SHP77 treated with DMSO at 0.1 percent for 48 hours (cell line): Measurements from ENCODE around the gene TUBGCP6.

ENCODE experiments used
- DNase-seq: peaks from one replicate; lab custom pipeline; 2025; lab: John Stamatoyannopoulos, UW

TUBGCP6 gene

DNA sequence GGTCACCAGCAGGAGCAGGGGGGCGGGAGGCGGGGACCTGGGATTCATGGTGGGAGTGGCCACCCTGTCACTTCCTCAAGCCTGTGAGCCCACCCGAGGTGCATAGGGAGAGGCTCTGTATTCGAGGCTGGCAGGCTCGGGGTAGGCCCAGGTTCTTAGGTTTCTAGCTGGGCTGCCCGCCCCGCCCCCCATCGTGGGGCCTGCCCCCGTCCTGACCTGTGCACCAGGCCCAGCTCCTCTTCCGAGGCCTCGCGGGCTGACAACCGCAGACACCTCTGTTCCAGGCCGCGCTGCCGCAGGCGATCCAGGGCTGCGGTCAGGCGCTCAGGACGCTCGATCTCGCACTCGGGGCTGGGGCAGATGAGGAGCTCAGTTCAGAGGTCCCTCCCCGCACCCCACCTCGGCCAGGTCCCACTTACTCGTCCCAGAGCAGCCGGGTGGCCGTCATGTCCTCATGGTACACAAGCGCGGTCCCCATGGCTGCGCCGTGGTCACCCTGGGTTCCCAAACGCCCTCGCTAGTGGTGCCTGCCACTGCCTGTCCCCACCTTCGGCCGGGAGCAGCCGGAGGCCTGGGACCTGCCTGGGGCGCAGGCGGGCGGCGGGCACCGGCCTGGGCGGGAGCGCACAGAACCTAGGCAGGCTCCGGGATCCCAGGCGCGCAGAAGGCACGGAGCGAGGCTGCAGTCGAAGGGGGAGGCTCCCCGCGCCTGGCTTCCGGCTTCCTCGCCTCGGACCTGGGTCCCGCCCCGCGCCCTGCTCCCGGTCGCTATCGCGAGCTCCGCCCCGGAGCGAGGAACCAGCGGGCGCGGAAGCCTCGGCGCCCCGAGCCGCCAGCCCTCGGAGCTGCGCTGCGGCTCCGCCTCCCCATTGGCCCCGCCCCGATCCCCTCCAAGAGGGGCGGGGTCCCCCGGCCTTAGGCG is 6.0 kb upstream of the TUBGCP6 start, which contains the start of gene HDAC10:
Gene HDAC10, minus strand, starts transcription at position 711 of the 922 bp plus-strand sequence. Its CDS starts 233 bp downstream, at position 478.
- peak; percentile 46 for DNase-seq

DNA sequence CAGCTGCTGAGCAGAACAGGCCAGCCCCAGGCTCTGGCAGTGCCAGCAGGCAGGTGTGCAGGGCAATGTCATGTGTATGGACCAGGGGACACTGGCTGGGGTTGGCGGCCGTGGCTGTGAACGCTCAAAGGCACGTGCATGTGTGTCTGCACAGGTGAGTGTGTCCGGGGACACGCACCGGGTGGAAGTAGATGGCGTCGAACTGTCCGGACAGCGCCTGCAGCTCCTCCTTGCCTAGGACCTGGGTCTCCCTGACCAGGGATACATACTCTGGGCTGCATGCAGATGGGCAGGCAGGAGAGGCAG is 5.4 kb upstream of the TUBGCP6 start:
- no peak for DNase-seq

DNA sequence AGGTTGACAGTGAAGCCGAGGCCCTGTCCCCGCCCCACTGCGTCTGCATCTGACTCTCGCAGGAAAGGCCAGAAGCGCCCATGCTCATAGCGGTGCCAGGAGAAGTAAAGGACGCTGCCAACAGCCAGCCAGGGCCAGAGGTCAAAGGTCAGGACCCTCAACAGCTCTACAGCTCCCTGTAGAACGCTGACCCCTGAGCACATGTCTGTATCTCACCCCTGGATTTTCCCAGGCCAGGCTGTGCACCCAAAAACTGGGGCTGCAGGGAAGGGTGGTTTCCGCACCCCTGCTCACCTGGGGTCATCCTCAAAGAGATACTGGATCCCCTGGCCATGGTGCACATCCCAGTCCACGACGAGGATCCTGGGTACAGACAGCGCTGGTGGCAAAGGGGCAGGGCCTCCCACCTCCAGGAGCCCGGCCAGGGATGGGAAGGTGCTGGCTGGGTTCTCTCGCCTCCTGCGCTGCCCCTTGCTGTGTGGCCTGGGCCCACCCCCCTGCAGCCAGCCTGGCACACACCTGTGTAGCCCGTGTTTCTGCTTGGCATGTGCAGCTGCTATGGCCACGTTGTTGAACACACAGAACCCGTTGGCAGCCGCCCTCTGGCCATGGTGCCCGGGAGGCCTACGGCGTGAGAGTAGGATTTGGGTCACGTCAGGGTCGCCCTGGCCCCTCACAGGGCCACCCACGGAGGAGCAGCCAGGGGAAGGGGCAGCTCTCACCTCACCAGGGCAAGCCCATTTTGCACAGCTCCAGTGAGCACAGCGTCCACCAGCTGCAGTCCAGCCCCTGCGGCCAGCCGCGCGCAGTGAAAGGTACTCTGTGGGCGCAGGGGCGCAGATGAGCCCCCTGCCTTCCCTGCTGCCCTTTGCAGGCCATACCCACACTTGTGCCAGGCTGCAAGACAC is 4.8 kb upstream of the TUBGCP6 start:
- no peak for DNase-seq

DNA sequence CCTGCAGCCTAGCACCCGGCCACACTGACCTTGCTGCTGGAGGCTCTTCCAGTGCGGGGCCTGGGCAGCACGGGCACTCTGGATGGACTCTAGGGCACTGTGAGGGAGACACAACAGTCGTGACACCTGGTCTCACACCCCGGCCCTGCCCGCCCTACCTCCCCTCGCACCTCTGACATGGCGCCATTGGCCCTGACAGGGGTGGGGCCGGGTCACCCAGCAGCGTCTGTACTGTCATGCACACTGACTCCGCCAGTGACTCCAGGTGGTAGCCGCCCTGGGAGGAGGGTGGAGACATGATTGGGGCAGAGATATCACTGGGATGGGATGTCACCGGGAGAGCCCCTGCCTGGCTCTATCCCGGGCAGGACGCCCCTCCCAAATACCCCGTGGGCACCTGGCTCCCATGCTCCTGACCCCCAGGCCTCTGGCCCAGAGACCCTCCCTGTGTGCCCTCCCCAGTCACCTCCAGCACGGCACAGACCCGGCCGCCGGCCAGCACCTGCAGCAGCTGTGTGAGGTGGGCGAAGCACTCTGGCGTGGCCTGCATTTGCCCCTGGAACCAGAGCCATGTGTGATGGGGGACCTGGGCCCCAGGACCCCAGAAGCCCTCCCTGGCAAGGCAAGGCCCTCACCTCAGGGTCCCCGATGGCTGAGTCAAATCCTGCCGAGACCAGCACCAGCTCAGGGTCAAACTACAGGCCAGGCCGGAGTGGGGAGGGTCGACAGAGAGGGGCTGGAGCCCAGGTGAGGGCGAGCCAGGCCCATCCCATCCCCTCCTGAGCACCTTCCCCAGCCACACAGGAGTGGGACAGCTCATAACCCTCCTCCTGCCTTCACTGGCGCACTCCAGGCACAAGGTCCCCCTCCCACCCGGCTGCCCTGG is 3.6 kb upstream of the TUBGCP6 start:
- no peak for DNase-seq

DNA sequence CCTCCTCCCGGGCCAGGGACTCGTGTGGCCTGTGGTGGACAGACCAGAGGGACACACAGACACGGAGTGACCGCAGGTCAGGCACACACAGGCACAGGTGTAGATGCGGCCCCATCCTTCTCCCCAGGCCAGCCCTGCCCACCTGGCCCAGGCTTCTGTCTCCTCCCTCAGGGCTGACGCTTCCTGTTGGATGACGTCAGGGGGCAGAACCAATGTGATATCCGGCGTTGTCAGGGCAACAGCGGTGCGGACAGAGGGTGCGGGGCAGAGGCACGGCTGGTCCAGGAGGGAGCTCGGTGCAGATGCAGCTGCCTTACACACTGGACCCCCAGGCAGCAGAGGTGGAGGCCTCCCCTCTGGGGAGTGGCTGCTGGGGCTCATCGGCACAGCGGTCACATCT is 2.9 kb upstream of the TUBGCP6 start:
- peak; percentile 73 for DNase-seq

DNA sequence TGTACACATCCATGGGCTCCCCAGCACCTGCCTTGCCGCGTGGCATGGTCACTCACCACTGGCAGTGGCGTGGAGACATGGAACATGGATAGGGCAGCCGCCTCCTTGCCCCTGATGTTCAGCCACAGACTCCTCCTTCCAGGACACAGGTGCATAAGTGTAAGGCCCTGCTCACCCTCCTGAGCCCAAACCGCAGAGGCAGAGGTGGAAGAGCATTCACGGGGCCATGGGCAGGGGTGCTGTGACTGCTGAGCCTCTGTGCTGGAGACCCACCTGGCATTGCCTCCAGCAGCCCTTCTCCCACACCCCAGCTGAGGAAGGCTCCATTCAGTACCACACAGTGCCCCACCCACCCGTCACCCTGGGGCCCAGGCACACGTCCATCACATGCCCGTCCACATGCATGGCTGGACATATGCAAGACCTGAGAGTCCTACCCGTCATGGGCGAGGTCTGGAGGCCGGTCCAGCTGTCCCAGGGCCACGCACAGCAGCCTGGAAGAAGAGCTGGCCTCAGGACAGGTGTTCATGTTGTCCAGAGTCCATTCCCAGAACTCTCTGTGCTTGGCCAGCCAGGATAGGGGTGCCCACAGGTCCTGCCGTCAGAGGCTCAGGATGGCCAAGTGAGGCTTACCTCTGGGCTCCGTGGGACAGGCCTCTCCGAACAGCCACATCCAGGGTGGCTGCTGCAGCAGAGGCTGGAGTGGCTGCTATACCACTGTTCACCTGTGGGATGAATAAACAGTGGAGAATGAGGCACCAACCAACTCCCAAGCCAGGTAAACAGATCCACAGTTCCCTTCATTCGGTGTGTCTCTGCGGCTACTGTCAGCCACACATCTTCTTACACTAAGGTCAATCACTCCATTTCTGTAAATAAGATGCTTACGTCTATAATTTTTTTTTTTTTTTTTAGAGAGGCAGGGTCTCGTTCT is 1.7 kb upstream of the TUBGCP6 start:
- no peak for DNase-seq

DNA sequence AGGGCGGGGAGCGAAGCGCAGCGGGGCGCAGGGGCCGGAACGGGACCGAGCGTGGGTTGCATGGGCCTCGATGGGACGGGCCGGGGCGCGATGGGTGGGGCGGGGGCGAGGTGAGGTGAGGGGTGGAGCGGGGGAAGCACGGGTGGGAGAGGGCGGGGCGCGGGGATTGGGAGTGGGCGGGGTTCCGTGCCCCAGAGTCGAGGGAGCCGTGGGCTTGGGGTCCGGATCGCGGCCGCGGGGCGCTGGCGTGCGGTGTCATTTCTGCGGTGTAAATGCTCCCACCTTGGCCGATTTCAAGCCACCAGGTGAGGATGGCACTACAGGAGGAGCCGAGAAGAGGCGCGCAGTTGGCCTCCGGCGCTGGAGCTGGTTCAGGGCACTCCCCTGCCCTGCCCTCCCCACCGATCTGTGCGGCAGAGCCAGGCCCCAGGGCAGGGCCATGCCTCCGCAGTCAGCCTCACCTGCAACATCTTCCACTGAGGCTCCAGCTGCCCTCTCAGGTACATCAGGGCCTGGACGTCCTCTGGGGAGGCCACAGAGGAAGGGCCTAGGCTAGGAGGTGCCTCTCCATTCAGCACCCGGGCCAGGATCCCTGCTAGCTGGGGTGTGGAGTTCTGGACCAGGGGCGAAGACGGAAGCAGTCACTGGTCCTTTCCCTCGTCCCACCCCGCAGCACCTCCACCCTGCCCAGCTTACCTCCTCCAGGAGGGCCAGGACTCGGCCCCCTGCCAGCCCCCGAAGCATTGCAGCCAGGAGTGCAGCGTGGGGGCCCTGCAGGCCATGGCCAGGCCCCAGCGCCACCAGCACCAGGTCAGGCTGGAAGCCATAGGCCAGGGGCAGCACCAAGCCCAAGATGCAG is 620 bp upstream of the TUBGCP6 start:
- DNase-seq, result peak; percentile 54

DNA sequence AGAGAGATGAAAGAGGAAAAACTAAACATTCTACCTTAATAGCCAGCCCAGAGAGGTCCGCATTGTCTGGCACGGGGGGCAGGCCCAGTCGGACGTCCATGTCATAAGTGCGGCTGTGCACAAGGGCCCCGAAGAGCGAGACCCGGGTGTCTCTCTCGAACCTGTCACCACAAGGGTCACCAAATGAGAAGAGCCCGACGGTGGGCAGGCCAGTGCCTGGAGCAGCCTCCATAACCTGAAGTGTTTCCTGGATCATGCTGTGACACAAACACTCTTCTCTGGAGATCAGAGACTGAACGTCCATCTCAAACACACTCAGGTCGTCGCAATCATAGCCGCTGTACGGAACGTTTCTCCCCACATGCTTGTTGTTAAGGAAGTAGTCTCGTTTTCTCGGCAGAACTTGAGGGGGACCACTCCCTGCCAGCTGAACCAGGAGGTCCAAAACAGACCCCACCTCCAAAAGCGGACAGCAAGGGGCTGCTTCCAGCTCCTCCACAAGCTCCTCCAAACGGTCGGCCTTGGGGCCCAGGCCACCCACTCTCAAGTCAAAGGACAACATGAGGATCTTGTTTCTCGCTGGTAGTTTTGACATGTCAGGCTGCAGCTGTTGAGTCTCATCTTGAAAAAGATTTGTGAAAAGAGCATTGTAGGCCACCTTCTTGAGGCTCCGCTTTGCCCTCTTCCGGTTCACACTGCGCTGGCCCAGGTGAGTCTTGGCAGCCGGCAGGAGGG is 971 bp downstream of the TUBGCP6 start:
- no peak for DNase-seq

DNA sequence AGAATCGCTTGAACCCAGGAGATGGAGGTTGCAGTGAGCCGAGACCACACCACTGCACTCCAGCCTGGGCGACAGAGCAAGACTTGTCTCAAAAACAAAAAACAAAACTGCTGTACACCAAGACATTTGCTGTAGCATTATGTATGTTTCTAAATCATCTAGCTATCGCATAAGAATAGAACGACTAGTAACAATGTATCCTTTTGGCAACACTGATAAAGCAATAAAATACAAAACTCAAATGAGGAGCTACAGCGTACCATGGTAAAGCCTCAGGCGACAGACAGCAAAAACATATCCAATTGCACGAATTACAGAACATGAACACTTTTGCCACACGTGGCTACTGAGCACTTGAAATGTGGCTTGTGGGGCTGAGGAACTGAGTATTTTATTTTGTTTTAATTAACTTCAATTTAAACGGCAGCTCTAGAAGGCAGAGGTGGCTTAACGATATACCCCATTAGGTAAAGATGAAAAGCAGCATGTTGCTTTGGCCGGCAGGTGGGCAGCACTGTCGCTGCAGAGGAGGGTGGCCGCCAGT is 2.3 kb downstream of the TUBGCP6 start:
- DNase-seq, result no peak

DNA sequence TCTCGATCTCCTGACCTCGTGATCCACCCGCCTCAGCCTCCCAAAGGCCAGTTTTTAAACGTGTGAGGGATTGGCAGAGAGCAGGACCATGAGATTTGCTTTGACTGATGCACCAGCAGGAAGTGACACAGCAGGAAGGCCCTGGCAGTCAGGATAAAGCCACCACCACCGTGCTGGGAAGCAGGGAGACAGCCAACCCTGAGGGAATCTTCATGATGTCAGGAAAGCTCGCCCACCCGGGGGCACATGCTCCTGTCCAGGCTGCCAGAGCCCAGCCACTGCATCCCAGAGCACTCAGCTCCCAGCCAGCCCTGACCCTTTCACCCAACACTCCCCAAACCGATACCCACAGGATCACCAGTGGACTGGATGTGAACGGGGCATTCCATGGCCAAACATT is 6.1 kb downstream of the TUBGCP6 start:
- no peak for DNase-seq

DNA sequence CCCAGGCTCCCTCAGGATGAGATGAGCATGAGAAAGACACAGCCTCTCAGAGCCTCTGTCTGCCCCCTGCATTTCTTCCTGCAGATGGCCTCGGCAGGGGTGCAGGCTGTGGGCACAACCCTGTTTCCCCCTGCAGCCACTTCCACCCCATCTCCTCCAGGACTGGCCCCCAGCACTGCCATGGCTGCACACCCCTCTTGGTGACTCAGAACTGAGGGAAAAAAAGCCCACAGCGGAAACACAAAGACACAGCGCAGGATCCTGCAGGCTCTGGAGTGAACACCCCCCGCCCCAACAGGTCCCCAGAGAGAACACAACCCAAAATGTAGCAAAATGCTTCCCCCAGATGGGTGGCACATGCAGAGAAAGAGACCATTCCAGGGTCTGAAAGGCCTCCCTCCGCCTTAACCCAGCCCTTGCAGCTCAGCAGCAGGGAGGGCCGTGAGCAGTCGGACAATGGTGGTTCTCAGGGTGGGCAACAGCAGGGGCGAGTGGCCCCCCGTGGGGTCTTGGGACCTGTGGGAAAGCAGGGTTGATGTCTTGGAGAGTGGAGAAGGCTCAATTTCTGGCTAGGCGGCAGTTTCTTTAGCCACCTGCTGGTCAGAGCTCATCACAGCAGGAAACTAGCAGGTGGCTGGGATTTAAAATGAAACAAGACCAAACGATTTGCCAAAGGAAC is 8.0 kb downstream of the TUBGCP6 start:
- DNase-seq, result no peak

DNA sequence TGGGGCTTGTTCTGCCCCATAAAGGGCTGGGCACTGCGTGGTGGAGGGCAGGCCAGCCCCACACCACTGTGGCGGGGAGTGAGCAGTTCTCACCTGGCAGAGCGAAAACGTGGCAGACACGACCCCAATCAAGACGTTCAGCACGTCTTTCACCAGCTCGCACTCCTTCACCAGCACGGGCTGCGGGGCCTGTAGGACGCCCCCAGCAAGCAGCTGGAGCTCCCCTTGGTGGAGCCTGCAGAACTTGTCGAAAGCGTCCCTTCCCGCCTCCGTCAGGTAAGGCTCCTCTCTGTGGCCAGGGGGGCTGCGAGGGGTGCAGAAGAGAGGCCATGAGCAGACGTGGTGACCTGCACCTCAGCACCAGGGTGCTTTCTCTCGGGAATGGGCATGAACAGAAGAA is 11.6 kb downstream of the TUBGCP6 start:
- DNase-seq, result no peak

DNA sequence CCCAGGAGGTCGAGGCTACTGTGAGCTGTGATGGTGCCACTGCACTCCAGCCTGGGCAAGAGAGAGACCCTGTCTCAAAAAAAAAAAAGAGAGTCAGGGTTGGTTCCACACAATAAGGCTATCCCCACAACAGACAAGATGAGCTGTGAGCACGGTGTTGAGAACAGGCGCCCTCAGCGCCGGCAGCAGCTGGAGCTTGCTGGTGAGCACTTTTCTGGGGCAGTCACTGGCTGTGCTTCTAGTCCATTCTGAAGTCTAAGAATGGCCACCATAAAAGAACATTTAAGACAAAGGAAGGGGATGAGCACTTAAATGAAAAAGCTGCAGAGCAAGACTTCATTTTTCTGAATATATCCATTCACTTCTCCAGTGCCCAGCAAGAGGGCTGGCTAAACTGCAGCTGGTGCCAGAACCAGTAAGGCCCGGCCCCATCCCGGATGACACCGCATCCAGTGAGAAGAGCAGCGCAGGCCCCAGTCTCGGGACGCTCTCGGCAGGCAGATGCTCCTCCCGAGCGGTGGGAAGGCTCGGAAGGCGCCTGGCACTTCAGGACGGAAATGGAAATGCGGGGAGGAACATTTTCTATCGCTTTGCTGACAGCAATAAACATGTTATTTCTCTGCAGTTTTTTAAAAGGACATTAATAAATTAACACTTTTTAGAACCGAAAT is 12.2 kb downstream of the TUBGCP6 start:
- no peak for DNase-seq

DNA sequence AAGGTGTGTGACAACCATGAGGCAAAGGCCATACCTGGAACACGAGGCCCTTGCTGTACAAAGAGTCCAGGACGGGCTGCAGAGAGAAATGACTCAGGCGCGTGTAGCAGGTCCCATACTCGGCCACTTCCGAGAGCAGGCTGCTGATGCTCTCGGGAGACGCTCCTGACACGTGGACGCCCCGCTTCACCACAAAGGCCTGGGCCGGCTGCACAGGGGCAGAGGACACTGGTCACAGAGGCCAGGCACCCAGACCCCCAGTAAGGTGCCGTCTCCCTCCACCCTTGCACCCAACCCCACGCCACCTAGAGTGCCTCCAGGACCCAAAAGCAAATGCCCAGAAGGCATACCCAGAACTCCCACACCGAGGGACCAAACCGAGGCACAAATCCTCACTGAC is 15.5 kb downstream of the TUBGCP6 start:
- no peak for DNase-seq

DNA sequence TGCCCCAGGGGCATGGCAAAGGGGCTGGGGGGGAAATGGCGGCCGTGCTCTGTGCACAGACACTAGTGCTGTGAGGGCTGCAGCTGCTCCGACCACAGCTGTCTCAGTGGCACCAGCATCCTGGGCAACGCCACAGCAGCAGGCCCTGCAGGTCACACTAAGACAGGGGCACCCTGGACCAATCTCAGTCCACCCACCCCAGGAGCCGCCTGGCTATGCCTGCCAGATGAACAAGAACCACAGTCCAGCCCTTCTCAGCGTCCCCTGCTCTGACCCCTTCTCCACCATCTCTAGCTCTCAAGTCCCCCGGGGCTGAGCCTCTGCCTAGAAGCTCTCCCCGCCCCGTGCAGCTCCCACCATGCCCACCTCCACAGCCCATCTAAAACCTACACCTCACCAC is 16.5 kb downstream of the TUBGCP6 start:
- no peak for DNase-seq

DNA sequence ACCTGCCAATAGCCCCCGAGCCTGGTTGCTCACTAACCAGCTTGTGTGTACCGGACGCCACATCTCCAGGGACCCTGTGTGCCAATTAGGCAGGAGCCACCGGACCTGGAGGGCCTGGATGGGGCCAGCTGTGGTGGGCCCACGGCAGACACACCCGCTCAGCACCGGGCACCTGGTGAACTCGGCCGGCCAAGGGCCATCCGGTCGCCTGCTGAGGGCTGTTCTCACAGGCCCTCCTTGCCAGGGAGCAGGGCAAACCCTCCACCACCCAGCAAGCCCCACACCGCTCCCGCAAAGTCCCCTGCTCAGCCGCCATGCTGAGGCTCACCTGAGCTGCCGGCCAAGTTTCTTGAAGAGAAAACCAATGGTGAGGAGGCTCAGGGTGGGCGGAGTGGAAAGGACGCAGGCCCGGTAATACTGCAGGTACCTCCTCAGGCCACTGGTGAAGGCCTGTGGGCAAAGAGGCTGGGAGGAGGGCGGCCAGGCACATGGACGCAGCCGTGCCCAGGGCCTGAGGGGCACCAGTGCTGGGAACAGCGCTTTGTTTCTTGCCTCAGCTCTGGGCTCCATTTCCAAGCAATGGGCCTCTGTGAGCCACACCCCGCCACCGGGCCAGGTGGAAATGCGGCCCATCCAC is 17.1 kb downstream of the TUBGCP6 start:
- DNase-seq, result no peak

DNA sequence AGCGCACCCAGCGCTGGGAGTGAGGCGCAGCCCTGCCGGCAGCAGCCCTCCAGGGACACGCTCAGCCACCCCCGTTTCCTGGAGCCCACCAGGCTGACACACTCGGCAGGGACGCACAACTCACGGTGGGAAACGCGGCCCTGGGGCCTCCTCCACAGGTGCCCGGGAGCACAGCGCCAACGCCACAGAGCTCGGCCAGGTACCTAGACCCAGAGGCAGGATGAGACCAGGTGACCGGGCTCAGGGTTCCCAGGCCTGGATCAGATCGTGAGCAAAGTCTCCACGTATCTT is 18.0 kb downstream of the TUBGCP6 start:
- no peak for DNase-seq
